Stimulated activated CD4-positive, alpha-beta T cell treated with anti-CD3 and anti-CD28 coated beads, Interleukin-2, amount 100 ng/mL, for 24 hours (primary cell): ENCODE measurements around the gene ZNF846.
"Not testable (repeated sequence)": the region's sequence is repeated elsewhere in the genome, so short reads cannot be mapped to it uniquely, and the experiment has no call there.

Experiments
- DNase-seq, 2 donors: peaks; one replicate each; pipeline ENCODE4 v3.0.0-alpha.2; 2020

ZNF846 gene

DNA sequence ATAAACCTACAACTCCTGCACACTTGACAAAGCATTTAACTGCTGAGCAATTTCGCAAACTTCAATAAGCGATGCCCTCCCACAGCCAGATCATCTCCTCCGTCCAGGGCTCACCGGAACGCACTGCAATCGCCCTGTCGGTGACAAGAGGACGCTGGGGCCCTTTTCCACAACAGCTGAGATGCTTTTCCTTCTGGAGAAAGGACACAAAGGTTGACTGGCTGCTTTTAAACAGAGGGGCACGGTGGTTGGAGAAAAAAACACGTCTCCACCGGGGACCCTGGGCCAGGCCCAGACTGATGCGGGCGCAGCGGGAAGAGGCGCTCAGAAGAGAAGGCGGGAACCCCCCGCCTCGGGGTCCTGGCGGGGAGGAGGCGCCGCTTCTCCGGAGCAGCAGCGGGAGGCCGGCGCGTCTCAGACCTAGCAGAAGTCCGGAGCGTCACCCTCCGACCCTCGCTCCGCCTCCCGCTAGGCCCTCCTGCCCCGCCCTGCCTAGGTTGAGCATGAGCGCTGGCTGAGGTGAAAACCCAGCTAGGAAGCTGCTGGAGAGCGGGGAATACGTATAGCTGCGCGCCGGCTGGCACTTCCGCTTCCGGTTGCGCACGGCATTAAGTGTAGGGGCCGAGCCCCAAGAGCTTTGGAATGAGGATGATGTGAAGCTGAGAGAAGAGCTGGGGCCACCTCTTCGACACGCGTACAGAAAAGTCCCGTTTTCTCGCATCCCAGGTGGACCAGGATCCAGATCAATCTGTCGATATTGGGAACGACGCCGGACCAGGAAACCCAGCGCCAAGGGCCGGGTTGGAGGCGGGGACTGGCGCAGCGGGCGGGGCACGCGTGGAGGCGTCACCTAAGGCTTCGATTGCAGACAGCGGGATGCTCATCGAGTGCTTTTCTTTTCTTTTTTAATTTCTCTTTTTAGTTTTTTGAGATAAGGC, at the start of gene ZNF846:
Gene ZNF846 (minus strand): TSS at position 564 of the 938 bp plus-strand sequence. CDS start 3,788 bp downstream, outside the sequence.
- peak; percentile 93 to 94 for DNase-seq

DNA sequence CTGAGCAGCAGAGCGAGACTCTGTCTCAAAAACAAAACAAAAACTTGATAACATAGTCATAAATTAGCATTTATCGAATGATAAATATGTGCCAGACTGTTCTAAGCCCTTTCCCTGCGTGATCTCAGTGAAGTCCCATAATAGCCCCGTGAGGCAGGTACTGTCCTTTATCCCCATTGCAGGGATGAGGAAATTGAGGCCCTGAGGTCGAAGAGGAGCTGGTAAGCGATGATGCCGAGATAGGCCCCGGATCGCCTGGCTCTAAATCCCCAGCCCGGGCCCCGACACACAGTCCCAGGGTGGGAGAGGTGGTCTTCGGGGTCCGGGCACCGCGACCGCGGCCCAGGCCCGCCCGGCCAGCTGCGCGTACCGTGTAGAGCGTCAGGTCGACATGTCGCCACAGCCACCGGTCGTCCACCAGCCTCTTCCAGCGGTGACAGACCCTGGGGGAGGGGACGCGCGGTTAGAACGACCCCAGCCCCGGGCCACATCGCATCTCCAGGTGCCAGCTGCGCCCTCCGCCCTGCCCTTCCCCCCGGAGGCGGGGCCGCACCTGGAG, 49.7 kb upstream of the ZNF846 start:
- no peak for DNase-seq

DNA sequence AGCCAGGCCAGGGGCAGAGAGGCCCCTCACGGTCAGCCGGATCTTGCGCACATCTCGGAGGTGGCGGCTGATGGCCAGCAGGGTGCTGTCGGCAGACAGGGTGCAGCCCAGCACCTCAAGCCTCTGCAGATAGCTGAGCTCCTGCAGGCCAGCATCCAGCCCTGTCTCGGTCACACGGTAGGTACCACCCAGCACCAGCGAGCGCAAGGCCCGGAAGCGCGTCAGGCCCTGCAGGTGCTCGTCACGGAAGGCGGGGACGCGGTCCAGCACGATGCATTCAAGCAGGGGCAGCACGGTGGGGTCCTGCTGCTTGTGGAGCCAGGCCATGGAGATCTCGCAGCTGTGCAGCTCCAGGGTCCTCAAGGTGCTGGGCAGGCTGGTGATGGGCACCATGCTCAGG, 42.6 kb upstream of the ZNF846 start:
- no peak for DNase-seq

DNA sequence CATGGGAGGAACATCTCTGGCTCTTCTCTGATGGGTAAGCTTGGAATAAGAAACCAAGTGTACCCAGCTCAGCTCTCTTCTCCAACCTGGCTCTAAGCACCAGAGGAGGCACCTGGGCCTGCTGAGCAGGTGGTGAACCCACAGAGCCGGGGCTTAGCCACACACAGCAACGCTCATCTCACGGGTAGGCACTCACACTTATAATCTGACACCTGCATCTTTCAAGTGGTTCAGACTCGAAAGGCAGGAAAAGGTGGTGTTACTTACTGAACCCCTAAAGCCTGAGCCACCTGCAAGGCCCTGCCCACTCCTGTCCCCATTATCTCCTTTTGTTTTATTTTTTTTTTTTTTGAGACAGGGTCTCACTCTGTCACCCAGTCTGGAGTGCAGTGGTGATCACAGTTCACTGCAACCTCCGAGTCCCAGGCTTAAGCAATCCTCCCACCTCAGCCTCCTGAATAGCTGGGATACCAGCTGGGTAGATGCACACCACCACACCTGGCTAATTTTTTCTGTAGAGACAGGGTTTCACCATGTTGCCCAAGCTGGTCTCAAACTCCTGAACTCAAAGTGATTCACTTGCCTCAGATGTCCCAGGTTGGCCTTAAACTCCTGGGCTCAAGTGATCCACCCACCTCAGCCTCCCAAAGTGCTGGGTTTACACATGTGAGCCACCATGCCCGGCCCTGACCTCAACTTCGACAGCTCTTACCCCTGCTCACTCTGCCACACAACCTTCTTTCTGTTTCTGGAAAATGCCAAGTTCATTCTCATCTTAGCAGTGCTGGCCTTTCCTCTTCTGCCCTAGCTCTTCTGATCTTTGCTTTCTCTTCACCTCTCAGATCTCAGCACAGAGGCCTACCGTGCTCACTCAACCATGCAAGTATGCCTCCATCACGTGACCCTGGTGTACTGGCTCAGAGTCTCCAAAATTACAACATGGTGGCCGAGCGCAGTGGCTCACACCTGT, 40.6 kb upstream of the ZNF846 start:
- no peak for DNase-seq

DNA sequence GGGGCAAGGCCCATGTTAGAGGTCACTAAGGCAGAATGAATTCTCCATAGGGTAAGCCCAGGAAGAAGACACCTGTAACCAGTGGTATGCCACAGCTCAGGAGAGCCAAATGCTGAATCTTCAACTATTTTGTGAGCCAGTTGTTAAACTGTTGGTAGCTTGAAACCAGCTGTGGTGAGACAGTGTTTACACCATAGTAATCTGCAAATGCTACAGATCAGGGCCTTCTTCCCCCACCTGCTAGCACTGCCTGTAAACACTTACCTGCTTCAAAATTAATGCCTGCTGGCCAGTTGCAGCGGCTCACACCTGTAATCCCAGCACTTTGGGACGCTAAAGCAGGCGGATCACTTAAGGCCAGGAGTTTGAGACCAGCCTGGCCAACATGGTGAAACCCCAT, 38.3 kb upstream of the ZNF846 start:
- no peak for DNase-seq

DNA sequence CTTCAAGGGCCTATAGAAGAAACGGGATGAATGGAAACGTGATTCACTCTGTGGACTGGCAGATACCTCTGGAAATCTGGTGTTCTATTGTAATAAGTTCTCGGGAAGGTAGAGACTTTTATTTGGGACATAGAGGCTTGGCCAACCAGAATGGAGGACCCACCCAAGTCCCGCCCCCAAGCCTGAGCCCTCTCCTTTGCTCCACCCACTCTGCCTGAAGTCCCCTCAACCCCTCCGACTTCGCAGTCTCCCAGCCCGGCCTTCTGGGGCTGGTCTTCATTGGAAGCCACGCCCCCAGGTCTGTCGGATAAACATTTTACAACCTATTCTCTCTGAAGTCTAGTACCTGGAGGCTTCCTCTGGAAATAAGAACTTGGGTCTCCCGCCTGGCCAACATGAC, 33.4 kb upstream of the ZNF846 start:
- DNase-seq, result no peak

DNA sequence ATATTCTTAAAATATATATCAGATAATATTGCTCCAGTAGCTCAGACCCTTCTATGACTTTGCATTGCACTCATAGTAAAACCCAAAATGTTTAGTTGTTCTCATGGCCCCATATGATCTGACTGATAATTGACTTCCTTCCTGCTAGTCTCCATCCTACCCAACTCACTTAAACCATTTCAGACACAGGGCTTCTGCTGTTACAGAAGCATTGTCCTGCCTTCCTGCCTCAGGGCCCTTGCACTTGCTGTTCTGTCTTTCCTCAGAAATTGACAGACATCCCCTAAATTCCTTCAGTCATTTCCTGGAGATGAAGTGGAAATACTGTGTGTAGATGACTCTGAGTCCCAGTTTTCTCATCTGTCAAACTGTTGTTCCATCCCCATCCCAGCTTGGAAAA, 30.6 kb upstream of the ZNF846 start:
- no peak for DNase-seq

DNA sequence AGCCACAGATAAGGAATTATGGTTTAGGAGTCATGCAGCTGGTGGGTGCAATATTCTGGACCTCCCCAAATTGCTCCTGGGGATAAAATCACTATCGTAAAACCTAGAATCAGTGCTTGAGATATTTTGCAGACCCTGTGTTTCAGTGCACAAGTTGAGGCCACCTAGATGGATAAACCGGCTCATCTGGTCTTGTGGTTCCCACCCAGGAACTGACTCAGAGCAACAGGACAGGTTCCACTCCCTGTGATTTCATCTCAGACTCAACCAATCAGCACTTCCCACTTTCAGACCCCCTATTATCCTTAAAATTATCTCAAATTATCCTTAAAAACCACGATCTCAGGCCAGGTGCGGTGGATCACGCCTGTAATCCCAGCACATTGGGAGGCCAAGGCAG, 29.3 kb upstream of the ZNF846 start:
- DNase-seq, result no peak

DNA sequence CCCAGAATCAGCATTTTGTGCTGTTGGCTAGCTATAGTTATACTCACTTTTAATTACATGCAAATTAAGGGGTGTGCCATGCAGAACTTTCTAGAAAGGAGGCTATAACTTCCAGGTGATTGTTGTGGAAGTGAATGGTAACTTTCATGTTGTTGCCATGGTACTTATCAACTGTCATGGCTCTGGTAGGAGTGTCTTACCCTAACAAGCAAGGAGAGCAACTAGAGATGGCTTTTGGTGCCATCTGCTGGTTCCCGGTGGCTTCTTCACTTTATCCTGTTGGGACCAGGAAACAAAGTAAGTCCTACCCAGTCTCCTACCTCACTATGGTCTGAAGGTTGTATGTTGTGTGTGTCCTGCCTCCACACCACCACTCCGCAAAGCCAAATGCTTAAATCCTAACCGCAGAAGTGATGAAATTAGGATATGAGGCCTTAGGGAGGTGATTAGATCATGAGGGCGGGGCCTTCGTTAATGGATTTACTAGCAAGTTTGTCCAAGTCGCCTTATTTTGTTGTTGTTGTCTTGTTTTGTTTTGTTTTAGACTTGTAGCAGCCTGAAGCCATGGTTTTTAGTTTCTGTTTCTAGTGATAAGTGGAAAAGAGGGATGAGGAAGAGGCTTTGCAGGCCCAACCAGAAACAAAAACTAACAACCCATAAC, 27.7 kb upstream of the ZNF846 start:
- peak; percentile 81 to 84 for DNase-seq

DNA sequence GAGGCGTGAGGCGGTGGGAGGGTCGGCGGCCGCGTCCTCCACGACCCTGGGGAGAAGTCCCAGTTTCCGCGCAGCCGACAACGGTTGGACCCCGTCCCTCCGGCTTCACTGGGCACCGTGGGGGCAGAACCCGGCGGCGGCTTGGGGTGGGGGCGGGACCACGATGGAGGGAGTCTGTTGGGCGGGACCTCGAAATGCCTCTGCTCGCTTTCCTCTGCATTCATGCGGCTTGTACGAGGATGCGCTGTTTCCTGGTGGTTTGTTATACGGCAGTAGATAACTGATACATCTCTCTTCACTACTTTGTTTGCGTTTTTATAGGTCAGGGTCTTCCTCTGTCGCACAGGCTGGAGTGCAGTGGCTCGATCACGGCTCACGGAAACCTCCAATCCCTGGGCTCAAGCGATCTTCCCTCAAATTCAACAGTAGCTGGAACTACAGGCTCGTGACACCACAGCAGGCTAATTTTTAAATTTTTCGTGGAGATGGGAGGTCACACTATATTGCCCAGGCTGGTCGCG, 24.6 kb upstream of the ZNF846 start:
- peak; percentile 64 to 65 for DNase-seq

DNA sequence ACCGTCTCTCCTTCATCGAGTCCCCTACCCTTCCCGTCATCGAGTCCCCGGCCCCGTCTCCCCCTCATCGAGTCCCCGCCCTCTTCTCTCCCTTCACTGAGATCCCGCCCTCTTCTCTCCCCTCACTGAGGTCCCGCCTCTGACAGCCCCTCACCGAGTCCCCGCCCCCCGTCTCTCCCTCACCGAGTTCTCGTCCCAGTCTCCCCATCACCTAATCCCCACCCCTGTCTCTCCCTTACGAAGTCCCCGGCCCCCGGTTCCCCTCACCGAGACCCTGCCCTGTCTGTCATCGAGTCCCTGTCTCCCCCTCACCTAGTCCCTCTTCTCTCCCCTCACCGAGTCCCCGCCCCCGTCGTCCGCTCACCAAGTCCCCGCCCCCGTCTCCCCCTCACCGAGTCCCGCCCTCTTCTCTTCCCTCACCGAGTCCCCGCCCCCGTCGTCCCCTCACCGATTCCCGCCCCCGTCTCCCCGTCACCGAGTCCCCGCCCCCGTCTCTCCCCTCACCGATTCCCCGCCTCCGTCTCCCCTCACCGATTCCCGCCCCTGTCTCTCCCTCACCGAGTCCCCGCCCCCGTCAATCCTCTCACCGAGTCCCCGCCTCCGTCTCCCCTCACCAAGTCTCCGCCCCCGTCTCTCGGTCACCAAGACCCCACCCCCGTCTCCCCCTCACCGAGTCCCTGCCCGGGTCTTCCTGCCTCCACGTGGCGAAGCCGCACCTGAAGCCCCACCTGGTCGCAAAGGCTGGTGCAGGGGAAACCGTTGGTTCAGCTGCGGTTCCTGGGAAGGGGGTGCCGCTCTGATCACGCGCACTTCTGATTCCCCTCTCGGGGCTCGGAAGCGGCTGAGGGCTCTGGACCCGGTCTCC, 23.9 kb upstream of the ZNF846 start:
- DNase-seq, result peak; percentile 90 to 92

DNA sequence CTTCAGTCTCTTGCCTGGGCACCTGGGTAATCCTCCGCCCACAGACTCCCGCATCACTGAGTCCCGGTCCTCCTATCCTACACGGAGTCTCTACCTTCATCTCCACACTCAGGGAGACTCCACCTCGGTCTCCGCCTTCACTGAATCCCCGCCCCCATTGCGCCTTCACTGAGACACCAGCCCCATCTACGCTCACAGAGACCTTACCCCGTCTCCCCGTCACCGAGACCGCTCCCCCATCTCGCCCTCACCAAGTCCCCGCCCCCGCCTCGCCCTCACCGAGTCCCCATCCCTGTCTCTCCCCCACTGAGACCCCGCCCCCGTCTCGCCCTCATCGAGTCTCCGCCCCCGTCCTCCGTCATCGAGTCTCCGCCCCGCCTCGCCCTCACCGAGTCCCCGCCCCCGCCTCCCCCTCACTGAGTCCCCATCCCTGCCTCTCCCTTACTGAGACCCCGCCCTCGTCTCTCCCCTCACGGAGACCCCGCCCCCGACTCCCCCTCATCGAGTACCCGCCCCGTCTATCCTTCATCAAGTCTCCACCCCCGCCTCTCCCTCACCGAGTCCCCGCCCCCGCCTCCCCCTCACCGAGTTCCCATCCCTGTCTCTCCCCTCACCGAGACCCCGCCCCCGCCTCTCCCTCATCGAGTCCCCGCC, 23.1 kb upstream of the ZNF846 start:
- peak; percentile 91 to 92 for DNase-seq

DNA sequence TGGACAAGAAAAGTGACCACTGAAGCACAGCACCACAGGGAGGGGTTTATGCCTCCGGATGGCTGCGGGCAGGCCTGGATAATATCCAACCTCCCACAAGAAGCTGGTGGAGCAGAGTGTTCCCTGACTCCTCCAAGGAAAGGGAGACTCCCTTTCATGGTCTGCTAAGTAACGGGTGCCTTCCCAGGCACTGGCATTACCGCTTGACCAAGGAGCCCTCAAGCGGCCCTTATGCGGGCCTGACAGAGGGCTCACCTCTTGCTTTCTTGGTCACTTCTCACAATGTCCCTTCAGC, 22.5 kb upstream of the ZNF846 start:
- not testable (repeated sequence) for DNase-seq

DNA sequence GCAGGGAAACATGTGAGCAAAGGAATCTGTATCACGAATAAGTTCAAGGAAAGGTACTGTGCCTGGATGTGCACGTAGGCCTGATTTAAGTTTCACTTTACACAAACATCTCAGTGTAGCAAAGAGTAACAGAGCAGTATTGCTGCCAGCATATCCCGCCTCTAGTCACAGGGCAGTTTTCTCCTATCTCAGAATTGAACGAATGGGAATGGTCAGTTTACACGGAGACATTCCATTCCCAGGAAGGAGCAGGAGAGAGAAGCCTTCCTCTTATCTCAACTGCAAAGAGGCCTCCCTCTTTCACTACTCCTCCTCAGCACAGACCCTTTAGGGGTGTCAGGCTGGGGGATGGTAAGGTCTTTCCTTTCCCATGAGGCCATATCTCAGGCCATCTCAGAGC, 21.0 kb upstream of the ZNF846 start:
- not testable (repeated sequence) for DNase-seq

DNA sequence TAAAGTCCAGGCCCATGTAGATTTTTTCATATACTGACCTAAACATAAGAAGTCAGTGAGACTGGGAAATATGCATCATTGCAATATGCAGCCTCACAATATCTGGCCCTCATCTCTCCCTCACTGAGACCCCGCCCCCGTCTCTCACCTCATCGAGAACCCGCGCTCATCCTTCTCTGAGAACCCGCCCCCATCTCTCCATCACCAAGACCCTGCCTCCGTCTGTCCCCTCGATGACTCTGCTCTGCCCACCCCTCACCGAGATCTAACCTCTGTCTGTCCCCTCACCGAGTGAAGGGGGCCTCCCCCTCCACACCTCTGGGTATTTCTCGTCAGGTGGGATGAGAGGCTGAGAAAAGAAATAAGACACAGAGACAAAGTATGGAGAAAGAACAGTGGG, 20.5 kb upstream of the ZNF846 start:
- no peak for DNase-seq

DNA sequence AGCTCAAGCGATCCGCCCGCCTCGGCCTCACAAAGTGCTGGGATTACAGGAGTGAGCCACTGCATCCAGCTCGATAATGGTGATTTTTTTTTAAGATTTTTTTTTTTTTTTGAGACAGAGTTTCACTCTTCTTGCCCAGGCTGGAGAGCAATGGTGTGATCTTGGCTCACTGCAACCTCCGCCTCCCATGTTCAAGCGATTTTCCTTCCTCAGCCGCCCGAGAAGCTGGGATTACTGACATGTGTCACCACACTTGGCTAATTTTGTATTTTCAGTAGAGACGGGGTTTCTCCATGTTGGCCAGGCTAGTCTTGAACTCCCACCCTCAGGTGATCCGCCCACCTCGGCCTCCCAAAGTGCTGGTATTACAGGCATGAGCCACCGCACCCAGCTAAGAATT, 20.1 kb upstream of the ZNF846 start:
- DNase-seq, result not testable (repeated sequence)

DNA sequence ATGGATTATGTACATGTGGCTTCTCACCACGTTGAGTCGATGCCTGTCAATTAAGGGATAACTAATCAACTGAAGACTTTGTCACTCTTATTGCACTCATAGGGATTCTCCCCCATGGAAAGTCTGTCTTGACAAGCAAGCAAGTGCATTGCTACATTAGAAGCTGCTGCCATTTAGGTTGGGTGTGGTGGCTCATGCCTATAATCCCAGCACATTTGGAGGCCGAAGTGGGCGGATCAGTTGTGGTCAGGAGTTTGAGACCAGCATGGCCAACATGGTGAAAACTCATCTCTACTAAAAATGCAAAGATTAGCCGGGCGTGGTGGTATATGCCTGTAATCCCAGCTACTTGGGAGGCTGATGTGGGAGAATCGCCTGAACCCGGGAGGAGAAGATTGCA, 18.3 kb upstream of the ZNF846 start:
- DNase-seq, result no peak

DNA sequence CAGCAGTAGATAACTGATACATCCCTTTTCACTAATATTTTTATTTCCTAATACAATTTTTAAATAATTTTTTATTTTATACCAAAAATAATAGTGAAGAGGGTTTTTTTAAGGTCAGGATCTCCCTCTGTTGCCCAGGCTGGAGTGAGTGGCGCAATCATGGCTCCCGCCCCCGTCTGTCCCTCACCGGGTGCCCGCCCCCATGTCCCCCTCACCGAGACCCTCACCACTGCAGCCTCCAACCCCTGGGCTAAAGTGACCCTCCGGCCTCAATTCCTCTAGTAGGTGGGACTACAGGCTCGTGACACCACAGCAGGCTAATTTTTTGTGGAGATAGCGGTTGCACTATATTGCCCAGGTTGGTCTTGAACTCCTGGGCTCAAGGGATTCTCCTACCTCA, 17.8 kb upstream of the ZNF846 start:
- no peak for DNase-seq

DNA sequence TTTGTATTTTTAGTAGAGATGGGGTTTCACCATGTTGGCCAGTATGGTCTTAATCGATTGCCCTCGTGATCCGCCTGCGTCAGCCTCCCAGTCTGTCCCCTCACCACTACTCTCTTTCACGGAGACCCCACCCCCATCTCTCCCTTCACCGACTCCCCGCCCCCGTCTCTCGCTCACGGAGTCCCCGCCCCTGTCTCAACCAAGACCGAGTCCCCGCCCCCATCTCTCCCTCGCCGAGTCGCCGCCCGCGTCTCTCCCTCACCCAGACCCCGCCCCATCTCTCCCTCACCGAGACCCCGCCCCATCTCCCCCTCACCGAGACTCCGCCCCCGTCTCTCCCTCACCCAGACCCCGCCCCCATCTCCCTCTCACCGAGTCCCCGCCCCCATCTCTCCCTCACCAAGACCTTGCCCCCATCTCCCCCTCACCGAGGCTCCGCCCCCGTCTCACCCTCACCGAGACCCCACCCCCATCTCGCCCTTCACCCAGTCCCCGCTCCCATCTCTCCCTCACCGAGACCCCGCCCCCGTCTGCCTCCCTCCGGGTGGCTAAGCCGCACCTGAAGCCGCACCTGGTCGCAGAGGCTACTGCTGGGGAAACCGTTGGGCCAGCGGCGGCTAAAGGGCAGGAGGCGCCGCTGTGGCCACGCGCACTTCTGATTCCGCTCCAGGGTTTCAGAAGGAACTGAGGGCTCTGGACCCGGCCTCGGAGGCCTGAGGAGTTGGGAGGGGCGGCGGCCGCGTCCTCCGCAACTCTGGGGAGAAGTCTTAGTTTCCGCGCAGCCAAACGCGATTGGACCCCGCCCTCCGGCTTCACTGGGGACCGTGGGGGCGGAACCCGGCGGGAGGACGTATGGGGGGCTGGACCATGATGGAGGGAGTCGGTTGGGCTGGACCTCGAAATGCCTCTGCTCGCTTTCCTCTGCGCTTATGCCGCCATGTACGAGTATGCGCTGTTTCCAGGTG, 17.1 kb upstream of the ZNF846 start:
- DNase-seq, result peak; percentile 98 to 99

DNA sequence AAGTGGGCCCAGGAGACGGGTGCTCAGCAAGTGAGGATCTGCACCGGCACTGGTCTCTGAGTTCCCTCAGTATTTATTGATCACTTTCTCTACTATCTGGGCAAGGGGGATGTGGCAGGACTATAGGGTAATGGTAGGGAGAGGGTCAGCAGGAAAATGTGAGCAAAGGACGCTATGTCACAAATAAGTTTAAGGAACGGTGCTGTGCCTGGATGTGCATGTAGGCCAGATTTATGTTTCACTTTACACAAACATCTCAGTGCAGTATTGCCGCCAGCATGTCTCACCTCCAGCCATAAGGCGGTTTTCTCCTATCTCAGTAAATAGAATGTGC, 15.6 kb upstream of the ZNF846 start:
- not testable (repeated sequence) for DNase-seq
